ENCODE results near the gene ADGRD2. TPM values are rescaled to one million over a fixed set of nuclear protein-coding genes. Genes with fewer than 3 reads are reported as not detected.

The ADGRD2 gene
- total RNA-seq, 1 experiment from 2014 or later = 1.5 TPM

- Histone ChIP-seq H2BK20ac (ENCODE audit: low read depth, low read length, poor library complexity, severe bottlenecking) (no peak overlapping the region), H3K14ac (ENCODE audit: insufficient read depth, low read length) (no peak overlapping the region), H3K27me3 (ENCODE audit: insufficient read depth, low read length) (no peaks in the 10 kb centered on the region), H3K27ac (ENCODE audit: insufficient read length, low read depth, low read length) (no peak overlapping the region), H4K20me1 (ENCODE audit: control insufficient read depth, insufficient read depth, insufficient read length) (no peaks in the 10 kb centered on the region), H2BK120ac (ENCODE audit: low read depth, low read length, poor library complexity, severe bottlenecking) (no peak overlapping the region), H4K5ac (ENCODE audit: insufficient read length, low read depth, low read length) (no peak overlapping the region), H3K23me2 (ENCODE audit: insufficient read length, low read depth, low read length, poor library complexity, severe bottlenecking) (no peaks in the 10 kb centered on the region), H2BK12ac (ENCODE audit: insufficient read length, low read depth, low read length) (no peak overlapping the region), H4K8ac (replicated peaks; ENCODE audit: insufficient read length, low read depth, low read length) (no peak overlapping the region), H3K4me2 (ENCODE audit: insufficient read depth, insufficient read length, low read length) (no peak overlapping the region), H2BK15ac (ENCODE audit: low read depth, low read length) (no peak overlapping the region), H3T11ph (ENCODE audit: low read length) (no peak overlapping the region), H3K4me1 (ENCODE audit: insufficient read depth, low read length) (no peaks in the 10 kb centered on the region), H3K18ac (ENCODE audit: insufficient read length, low read depth, low read length) (no peak overlapping the region), H3K23ac (ENCODE audit: insufficient read length, low read depth, low read length) (no peak overlapping the region), H2BK5ac (ENCODE audit: insufficient read length, low read length) (no peak overlapping the region), H3K9ac (ENCODE audit: extremely low read depth, insufficient read length, low read length) (no peak overlapping the region), H3K79me1 (ENCODE audit: insufficient read depth, low read depth, low read length, poor library complexity, severe bottlenecking) (no peaks in the 10 kb centered on the region), H4K91ac (ENCODE audit: insufficient read length, low read depth, low read length) (no peak overlapping the region), H2AK5ac (ENCODE audit: insufficient read length, low read length) (no peak overlapping the region), H3K9me3 (ENCODE audit: control insufficient read depth, low read depth, low read length) (no peaks in the 10 kb centered on the region), H3K79me2 (ENCODE audit: insufficient read depth, low read length) (0 out of 2 replicates have a peak, but pooled peaks cover 1% of the 10 kb centered on the region), H3K56ac (ENCODE audit: insufficient read length, low read depth, low read length) (no peak overlapping the region), H2AFZ (ENCODE audit: low read length) (no peak overlapping the region), H3K4ac (ENCODE audit: low read depth, low read length) (no peak overlapping the region)
- peaks cover 2% of the 10 kb centered on the region in 2 experiments; a peak in 2 of 4 replicates for H3K4me1 Mint-ChIP-seq
- H3K9me3 Mint-ChIP-seq = no peaks in the 10 kb centered on the region
- DNase-seq = no peak
- WGBS (ENCODE audit: extremely low coverage, insufficient read length, low lambda C conversion rate) = no CpG with 5 or more reads among the region's 3 CpGs
- peaks cover 16 to 27% (median 22%) of the 10 kb centered on the region in 3 experiments for H3K36me3 Mint-ChIP-seq (ENCODE audit: insufficient read depth in 1 of 3, low read depth in 3 of 3)
- no peak overlapping the region for H3K4me3 Mint-ChIP-seq
- TF ChIP-seq, protein P1, sequence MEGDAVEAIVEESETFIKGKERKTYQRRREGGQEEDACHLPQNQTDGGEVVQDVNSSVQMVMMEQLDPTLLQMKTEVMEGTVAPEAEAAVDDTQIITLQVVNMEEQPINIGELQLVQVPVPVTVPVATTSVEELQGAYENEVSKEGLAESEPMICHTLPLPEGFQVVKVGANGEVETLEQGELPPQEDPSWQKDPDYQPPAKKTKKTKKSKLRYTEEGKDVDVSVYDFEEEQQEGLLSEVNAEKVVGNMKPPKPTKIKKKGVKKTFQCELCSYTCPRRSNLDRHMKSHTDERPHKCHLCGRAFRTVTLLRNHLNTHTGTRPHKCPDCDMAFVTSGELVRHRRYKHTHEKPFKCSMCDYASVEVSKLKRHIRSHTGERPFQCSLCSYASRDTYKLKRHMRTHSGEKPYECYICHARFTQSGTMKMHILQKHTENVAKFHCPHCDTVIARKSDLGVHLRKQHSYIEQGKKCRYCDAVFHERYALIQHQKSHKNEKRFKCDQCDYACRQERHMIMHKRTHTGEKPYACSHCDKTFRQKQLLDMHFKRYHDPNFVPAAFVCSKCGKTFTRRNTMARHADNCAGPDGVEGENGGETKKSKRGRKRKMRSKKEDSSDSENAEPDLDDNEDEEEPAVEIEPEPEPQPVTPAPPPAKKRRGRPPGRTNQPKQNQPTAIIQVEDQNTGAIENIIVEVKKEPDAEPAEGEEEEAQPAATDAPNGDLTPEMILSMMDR (conservative IDR thresholded peaks at IDR 0.05) = no peak
- H3K27me3 Mint-ChIP-seq (ENCODE audit: low read depth) = no peaks in the 10 kb centered on the region
- no peak overlapping the region for H3K27ac Mint-ChIP-seq
Measured at GRCh38 chr9:124527781-124528180, 77.5 kb downstream of the ADGRD2 start.

Other genes with a start within 250 kb of the ADGRD2 start
- 13.7 and 14.3 TPM in 2 replicates for gene NEK6, start 192.5 kb upstream of the ADGRD2 start, total RNA-seq (2021)
- gene PSMB7, start 35.0 kb upstream of the ADGRD2 start, total RNA-seq (2021) = 209 and 216 TPM in 2 replicates
- 0.37 and 0.46 TPM in 2 replicates for gene NR5A1, start 56.9 kb downstream of the ADGRD2 start, total RNA-seq (2021)

Data from H9 (cell line).